Inflammatory macrophage treated with lipopolysaccharide for 4 hours (primary cell): ENCODE results near the gene SIDT2.
"Not testable (repeated sequence)": the region's sequence is repeated elsewhere in the genome, so short reads cannot be mapped to it uniquely, and the experiment has no call there.

Source experiments
- DNase-seq: peaks from one replicate; pipeline ENCODE4 v3.0.0-alpha.2; 2020

Gene SIDT2

GRCh38 chr11:117172724-117173421 lies 5.7 kb upstream of the SIDT2 start:
- DNase-seq: peak; percentile 93

- DNase-seq: no peak
These were observed 3.4 kb upstream of the SIDT2 start for GRCh38 chr11:117175104-117175503.

GRCh38 chr11:117175781-117176180 lies 2.8 kb upstream of the SIDT2 start:
- no peak for DNase-seq

GRCh38 chr11:117176186-117176585 lies 2.4 kb upstream of the SIDT2 start:
- DNase-seq: no peak

- DNase-seq: no peak
These were observed 871 bp upstream of the SIDT2 start for GRCh38 chr11:117177534-117178209.

- peak; percentile 23 for DNase-seq
These were observed 781 bp downstream of the SIDT2 start for GRCh38 chr11:117179048-117179999.

- DNase-seq: peak; percentile 43
These were observed 1.5 kb downstream of the SIDT2 start for GRCh38 chr11:117180020-117180419.

- DNase-seq: peak; percentile 84
These were observed 2.4 kb downstream of the SIDT2 start for GRCh38 chr11:117180661-117181585.

GRCh38 chr11:117181586-117182550 lies 3.3 kb downstream of the SIDT2 start:
- DNase-seq: no peak

GRCh38 chr11:117182551-117182935 lies 4.0 kb downstream of the SIDT2 start:
- no peak for DNase-seq

GRCh38 chr11:117183178-117183577 lies 4.6 kb downstream of the SIDT2 start:
- DNase-seq: not testable (repeated sequence)

GRCh38 chr11:117183724-117184349 lies 5.3 kb downstream of the SIDT2 start:
- DNase-seq: no peak

- peak; percentile 75 for DNase-seq
These were observed 7.3 kb downstream of the SIDT2 start for GRCh38 chr11:117185736-117186430.

- no peak for DNase-seq
These were observed 7.9 kb downstream of the SIDT2 start for GRCh38 chr11:117186431-117186761.

GRCh38 chr11:117187007-117187406 lies 8.5 kb downstream of the SIDT2 start:
- no peak for DNase-seq

- no peak for DNase-seq
These were observed 8.9 kb downstream of the SIDT2 start for GRCh38 chr11:117187428-117187798.

- DNase-seq: no peak
These were observed 9.4 kb downstream of the SIDT2 start for GRCh38 chr11:117187799-117188481.

- DNase-seq: peak; percentile 86
These were observed 10.1 kb downstream of the SIDT2 start for GRCh38 chr11:117188620-117189081.

GRCh38 chr11:117189191-117189940 lies 10.8 kb downstream of the SIDT2 start:
- DNase-seq: peak; percentile 98
